ENCODE measurements around the gene TMEM59.
A peak's percentile ranks its signal among the peaks of the same experiment; 100 is the strongest.
"Not testable (repeated sequence)": the region's sequence is repeated elsewhere in the genome, so short reads cannot be mapped to it uniquely, and the experiment has no call there.

Gene TMEM59

GRCh38 chr1:54052431-54052933 lies 522 bp downstream of the TMEM59 start:
- peak; percentile 57 for DNase-seq

- DNase-seq = no peak
These were observed 1.0 kb downstream of the TMEM59 start for GRCh38 chr1:54051933-54052430.

GRCh38 chr1:54050435-54050834 lies 2.6 kb downstream of the TMEM59 start:
- not testable (repeated sequence) for DNase-seq

- DNase-seq = no peak
These were observed 5.4 kb downstream of the TMEM59 start for GRCh38 chr1:54047384-54048305.

GRCh38 chr1:54046671-54047383 lies 6.2 kb downstream of the TMEM59 start:
- DNase-seq = peak; percentile 40

- DNase-seq = no peak
These were observed 7.5 kb downstream of the TMEM59 start for GRCh38 chr1:54045496-54045895.

GRCh38 chr1:54041806-54042205 lies 11.2 kb downstream of the TMEM59 start:
- no peak for DNase-seq

- DNase-seq = no peak
These were observed 15.5 kb downstream of the TMEM59 start for GRCh38 chr1:54037476-54037875.

GRCh38 chr1:54028306-54029251 lies 24.4 kb downstream of the TMEM59 start:
- DNase-seq = no peak

- no peak for DNase-seq
These were observed 25.2 kb downstream of the TMEM59 start for GRCh38 chr1:54027848-54028247.

- not testable (repeated sequence) for DNase-seq
These were observed 28.2 kb downstream of the TMEM59 start for GRCh38 chr1:54024811-54025210.

GRCh38 chr1:54024358-54024757 lies 28.6 kb downstream of the TMEM59 start:
- DNase-seq = no peak

GRCh38 chr1:54019562-54020176 lies 33.3 kb downstream of the TMEM59 start:
- DNase-seq = not testable (repeated sequence)

- DNase-seq = no peak
These were observed 34.4 kb downstream of the TMEM59 start for GRCh38 chr1:54018635-54019034.

- no peak for DNase-seq
These were observed 35.0 kb downstream of the TMEM59 start, which contains the start of gene LDLRAD1 for GRCh38 chr1:54017979-54018378. Gene LDLRAD1 (minus strand): TSS chr1:54018186. CDS start chr1:54018112, 74 bp downstream.

- DNase-seq = no peak
These were observed 36.4 kb downstream of the TMEM59 start for GRCh38 chr1:54016343-54017282.

- no peak for DNase-seq
These were observed 38.9 kb downstream of the TMEM59 start for GRCh38 chr1:54014009-54014629.

GRCh38 chr1:54013393-54014008 lies 39.5 kb downstream of the TMEM59 start:
- no peak for DNase-seq

GRCh38 chr1:54012863-54013262 lies 40.1 kb downstream of the TMEM59 start:
- DNase-seq = no peak

GRCh38 chr1:54012008-54012325 lies 41.0 kb downstream of the TMEM59 start:
- no peak for DNase-seq
